AG09319 (cell line): Measurements from ENCODE around the gene SLC25A19.
"Not testable (repeated sequence)": the region's sequence is repeated elsewhere in the genome, so short reads cannot be mapped to it uniquely, and the experiment has no call there.

ENCODE experiments used
- DNase-seq: peaks from one replicate; pipeline ENCODE4 v3.0.0-alpha.2; 2010; ENCODE audit warnings: low read depth; ENCODE audit errors: extremely low read depth
- TF ChIP-seq, protein P1 (sequence below): IDR thresholded peaks from 2 replicates; pipeline ENCODE4 v1.5.1; 2011; ENCODE audit warnings: low read depth, mild to moderate bottlenecking, inconsistent platforms, low read length, moderate library complexity

SLC25A19 gene

DNA sequence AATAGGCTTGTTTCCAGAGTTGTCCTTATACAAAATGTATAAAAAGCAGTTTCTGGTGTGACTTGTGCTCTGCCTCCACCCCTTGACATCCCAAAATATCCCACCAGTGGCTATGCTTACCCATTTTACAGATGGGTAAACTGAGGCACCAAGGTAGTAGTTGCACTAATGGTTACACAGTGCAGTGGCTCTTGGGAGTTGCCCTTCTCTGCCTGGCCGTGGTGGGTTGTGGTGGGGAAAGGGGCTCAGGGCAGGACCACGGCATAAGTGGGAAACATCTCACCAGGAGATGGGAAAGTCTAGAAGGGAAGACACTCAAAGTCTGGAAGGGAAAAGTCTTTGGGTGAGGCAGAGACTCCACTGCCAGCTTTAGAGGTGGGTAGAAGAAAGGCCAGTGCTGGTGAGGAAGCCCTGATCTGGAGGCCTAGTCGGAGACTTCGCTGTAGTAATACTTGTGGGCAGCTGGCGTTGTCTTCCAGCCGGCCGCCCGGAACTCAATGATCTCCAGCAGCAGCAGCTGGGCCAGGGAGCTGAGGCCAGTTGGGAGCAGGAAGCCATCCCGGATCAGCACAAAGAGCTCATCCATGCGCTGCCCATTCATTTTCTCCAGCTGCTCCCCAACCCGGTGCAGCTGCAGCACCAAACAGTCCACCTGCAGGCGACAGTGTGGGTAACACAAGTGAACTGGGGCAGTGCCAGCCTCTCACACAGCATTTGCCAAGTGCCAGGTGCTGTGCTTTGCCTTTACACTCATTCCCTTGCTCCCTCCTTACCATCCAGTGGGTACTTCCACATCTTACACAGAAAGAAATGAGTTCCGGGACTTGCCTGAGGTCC is 22.7 kb downstream of the SLC25A19 start:
- TF ChIP-seq, protein P1, sequence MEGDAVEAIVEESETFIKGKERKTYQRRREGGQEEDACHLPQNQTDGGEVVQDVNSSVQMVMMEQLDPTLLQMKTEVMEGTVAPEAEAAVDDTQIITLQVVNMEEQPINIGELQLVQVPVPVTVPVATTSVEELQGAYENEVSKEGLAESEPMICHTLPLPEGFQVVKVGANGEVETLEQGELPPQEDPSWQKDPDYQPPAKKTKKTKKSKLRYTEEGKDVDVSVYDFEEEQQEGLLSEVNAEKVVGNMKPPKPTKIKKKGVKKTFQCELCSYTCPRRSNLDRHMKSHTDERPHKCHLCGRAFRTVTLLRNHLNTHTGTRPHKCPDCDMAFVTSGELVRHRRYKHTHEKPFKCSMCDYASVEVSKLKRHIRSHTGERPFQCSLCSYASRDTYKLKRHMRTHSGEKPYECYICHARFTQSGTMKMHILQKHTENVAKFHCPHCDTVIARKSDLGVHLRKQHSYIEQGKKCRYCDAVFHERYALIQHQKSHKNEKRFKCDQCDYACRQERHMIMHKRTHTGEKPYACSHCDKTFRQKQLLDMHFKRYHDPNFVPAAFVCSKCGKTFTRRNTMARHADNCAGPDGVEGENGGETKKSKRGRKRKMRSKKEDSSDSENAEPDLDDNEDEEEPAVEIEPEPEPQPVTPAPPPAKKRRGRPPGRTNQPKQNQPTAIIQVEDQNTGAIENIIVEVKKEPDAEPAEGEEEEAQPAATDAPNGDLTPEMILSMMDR, result no peak
- DNase-seq, result no peak

DNA sequence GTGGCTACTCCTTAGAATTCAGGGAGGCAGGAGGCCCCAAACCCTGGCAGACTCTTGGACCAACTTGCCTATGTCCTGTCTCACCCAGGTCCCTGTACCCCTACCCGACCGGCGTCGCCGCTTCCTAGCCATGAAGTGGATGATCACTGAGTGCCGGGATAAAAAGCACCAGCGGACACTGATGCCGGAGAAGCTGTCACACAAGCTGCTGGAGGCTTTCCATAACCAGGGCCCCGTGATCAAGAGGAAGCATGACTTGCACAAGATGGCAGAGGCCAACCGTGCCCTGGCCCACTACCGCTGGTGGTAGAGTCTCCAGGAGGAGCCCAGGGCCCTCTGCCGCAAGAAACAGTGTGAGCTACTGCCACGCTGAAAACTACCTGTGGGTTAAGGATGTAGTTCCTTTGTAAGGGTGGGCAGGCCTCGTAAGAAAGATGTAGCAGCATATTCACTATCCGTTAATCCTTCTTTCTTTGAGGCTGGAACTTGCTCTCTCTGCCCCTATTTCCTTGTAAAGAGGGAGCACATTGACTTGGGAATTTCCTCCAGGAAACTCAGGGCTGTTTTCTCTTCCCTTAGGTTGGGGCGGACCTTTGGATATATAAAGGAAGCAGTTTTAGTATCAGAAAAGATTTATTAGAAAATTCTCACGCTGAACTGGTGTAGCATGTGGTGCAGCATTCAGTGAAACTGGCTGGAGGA is 23.5 kb downstream of the SLC25A19 start:
- TF ChIP-seq, protein P1, result no peak
- DNase-seq, result no peak

DNA sequence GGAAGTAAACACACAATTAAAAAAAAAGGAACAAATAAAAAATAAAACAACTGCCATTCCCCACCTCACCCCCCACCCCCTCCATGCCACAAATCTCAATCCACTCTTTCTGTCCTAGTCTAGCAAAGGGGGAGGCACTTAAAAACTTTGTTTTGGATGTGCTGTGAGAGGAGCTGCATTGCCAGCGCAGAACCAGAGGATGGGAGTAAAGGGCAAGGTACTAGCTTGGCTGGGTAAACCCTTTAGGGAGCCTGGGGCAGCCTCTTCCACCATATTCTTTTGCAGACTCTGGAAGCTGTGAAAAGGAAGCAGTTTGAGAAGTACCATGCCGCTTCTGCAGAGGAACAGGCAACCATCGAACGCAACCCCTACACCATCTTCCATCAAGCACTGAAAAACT is 26.2 kb downstream of the SLC25A19 start:
- TF ChIP-seq, protein P1, result no peak
- no peak for DNase-seq

DNA sequence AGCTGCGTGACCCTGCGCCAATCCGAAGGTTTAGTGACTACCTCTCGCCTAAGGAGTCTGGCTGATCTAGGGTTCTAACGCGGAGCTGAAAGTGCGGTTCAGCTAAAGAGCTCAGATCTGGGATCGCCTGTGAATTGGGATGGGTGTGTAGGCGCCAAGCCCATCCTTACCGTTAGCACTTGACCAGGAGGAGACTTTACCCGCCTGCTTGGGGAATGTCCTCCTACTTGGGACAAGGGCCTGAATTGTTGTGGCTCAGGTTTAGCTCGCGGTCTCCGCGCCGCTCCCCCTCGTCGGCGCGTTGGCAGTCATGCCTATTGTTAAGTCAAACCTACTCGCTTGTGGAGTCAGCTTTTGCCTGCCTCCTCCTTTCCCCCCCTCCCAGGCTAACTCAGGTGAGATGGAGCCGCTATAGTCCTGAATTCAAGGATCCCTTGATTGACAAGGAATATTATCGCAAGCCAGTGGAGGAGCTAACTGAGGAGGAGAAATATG is 27.1 kb downstream of the SLC25A19 start:
- DNase-seq, result no peak
- TF ChIP-seq, protein P1, result no peak

DNA sequence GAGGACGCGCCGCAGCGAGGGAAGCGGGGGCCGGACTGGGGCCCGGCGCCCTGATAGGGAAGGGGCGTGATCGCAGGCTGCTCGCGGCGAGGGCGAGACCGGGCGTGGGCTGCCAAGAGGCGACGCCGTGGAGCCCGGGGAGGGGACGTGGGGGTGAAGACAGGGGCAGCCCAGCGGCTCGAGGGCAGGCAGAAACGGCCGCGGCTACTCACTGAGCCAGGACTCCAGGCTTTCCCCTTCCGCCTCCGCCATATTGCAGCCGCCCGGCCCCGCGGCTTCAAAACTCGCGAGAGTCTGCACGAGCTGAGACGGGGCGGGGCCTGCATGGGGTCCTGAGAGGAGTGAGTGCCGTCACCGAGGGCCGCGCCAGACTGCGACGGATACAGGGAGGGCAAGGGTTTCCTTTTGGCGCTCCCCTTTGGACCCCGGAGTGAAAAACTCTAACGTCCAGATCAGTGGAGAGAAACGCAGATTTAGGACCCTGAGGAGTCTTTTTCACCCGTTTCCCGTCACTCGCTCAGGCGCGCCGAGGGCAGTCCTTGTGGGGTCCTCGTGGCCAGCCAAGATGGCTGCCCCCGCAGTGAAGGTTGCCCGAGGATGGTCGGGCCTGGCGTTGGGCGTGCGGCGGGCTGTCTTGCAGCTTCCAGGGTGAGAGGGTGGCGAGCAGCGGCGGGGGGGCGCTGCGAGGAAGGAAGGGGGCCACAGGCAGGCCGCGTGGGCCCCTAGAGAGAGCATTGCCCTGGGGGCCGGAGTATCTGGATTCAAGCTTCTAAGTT is 27.7 kb downstream of the SLC25A19 start, which contains the start of the genes GGA3 and MRPS7:
Gene GGA3 (minus strand): TSS at position 271 of the 776 bp plus-strand sequence. CDS start 19 bp downstream, at position 252.
Gene MRPS7 (plus strand): TSS at position 544 of the 776 bp plus-strand sequence. CDS start 22 bp downstream, at position 566.
- TF ChIP-seq, protein P1, result no peak
- DNase-seq, result peak; percentile 78

DNA sequence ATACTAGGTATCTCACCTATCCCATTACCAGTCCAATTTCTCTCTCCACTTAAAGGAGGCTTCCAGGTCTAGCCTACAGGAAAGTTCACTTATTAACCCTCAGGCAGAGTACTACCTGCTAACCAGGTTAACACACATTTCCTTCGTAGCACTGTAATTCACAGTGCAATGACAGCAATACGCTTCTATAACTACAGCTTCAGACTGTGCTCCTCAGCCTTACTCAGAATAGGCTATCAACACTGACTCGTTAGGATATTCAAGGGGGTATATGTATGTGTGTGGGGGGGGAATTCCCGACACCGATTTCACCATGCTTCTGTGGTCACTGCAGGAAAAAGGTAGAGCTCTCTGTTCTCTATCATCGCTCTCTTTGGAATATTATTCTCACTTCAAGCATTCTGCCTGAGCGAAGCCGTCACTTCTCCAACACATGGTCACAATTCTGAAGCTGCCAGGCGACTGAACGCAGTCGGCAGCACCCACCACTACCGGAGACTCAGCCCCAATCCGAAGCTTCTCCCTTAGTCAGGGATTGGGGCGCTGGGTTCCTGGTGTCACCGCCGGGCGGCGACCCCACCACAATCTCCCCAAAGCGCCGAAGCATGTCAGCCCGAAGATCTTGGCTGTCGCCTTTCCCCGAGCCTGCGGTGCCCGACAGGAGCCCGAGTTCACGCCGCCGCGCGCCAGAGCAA is 28.4 kb downstream of the SLC25A19 start:
- no peak for DNase-seq
- TF ChIP-seq, protein P1, result no peak; the same call in none of the 2 replicates

DNA sequence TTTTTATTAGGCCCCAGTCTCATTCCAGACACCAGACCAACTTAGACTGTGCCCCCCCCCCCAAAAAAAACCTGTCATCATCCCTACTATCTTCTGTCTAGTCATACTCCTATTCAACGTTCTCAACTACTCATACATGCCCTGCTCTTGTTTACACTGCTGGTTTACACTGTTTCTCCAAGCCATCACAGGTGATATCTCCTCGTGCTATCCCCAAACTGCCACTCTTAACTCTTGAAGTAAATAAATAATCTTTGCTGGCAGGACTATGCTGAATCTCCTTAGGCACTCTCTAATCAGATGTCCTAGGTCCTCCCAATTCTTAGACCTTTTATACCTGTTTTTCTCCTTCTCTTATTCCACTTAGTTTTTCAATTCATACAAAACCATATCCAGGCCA is 32.0 kb downstream of the SLC25A19 start:
- not testable (repeated sequence) for DNase-seq

DNA sequence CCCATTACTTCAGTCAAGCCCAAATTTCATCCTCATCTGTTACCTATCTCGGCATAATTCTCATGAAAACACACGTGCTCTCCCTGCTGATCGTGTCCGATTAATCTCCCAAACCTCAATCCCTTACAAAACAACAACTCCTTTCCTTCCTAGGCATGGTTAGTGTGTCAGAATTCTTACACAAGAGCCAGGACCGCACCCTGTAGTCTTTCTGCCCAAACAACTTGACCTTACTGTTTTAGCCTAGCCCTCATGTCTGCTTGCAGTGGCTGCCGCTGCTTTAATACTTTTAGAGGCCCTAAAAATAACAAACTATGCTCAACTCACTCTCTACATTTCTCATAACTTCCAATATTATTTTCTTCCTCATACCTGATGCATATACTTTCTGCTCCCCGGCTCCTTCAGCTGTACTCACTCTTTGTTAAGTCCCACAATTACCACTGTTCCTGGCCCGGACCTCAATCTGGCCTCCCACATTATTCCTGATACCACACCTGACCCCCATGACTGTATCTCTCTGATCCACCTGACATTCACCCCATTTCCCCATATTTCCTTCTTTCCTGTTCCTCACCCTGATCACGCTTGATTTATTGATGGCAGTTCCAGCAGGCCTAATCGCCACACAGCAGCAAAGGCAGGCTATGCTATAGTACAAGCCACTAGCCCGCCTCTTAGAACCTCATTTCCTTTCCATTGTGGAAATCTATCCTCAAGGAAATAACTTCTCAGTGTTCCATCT is 33.1 kb downstream of the SLC25A19 start:
- DNase-seq, result not testable (repeated sequence)
